ENCODE data around the gene GLT1D1. TPM values are rescaled to one million over a fixed set of nuclear protein-coding genes. Genes with fewer than 3 reads are reported as not detected.

GLT1D1 gene
- polyA plus RNA-seq, 3 donors = 40.6 to 55.6 (median 53.3) TPM

GRCh38 chr12:128995619-128996018 is 142.3 kb downstream of the GLT1D1 start:
- H3K27me3 Mint-ChIP-seq (ENCODE audit: low read depth in 3 of 3) = peaks cover 0 to 1% (median 1%) of the 10 kb centered on the region in 3 donors
- no peaks in the 10 kb centered on the region for H3K36me3 ChIP-seq (replicated peaks in 1 of 2; ENCODE audit: control insufficient read depth in 1 of 2, insufficient read depth in 2 of 2, low read length in 2 of 2)
- H3K9me3 Mint-ChIP-seq = peaks cover 5 to 25% (median 15%) of the 10 kb centered on the region in 7 donors
- no peak overlapping the region for H3K4me2 ChIP-seq (replicated peaks; ENCODE audit: extremely low read depth, low read length, poor library complexity, severe bottlenecking)
- H3K4me3 ChIP-seq (replicated peaks in 1 of 3; ENCODE audit: low read depth in 2 of 3, low read length in 3 of 3) = no peak overlapping the region
- 96% methylated on average over 4 of the region's 8 CpGs for WGBS (ENCODE audit: insufficient coverage)
- no peaks in the 10 kb centered on the region for H3K79me2 ChIP-seq (ENCODE audit: insufficient read depth, low read length)
- no peaks in the 10 kb centered on the region for H3K27me3 ChIP-seq (ENCODE audit: control insufficient read depth in 2 of 2, insufficient read depth in 2 of 2, low read length in 2 of 2)
- no peaks in the 10 kb centered on the region for H3K36me3 Mint-ChIP-seq
- intact Hi-C loops (cut with micrococcal nuclease) = no loop called here
- H3K4me3 Mint-ChIP-seq = no peak overlapping the region
- no peak for DNase-seq
- no peak overlapping the region for H2AFZ ChIP-seq (ENCODE audit: insufficient read depth, low read depth, low read length, poor library complexity, severe bottlenecking)
- H3K9me3 ChIP-seq (replicated peaks in 1 of 2; ENCODE audit: control insufficient read depth in 1 of 2, insufficient read depth in 1 of 2, low read length in 2 of 2) = peaks cover 0 to 14% of the 10 kb centered on the region in 2 donors
- no peak overlapping the region for H3K27ac Mint-ChIP-seq
- no peaks in the 10 kb centered on the region for H4K20me1 ChIP-seq (ENCODE audit: insufficient read depth, low read length)
- H3K9ac ChIP-seq (ENCODE audit: insufficient read depth, low read length, poor library complexity, severe bottlenecking) = no peak overlapping the region
- H3K27ac ChIP-seq (ENCODE audit: low read depth in 1 of 2, low read length in 2 of 2) = no peak overlapping the region
- TF ChIP-seq CTCF (IDR thresholded peaks at IDR 0.05) = no peak
- no peaks in the 10 kb centered on the region for H3K4me1 ChIP-seq (ENCODE audit: control insufficient read depth in 1 of 2, insufficient read depth in 2 of 2, low read length in 2 of 2)
- H3K4me1 Mint-ChIP-seq = no peaks in the 10 kb centered on the region

- intact Hi-C loops (cut with micrococcal nuclease) = no loop called here
- no peaks in the 10 kb centered on the region for H3K4me1 Mint-ChIP-seq
- no peaks in the 10 kb centered on the region for H3K36me3 Mint-ChIP-seq
- no peaks in the 10 kb centered on the region for H3K27me3 ChIP-seq (ENCODE audit: control insufficient read depth in 2 of 2, insufficient read depth in 2 of 2, low read length in 2 of 2)
- H3K27me3 Mint-ChIP-seq (ENCODE audit: low read depth in 3 of 3) = peaks cover 0 to 1% (median 0%) of the 10 kb centered on the region in 3 donors
- H3K27ac Mint-ChIP-seq = no peak overlapping the region
- no peaks in the 10 kb centered on the region for H3K36me3 ChIP-seq (replicated peaks in 1 of 2; ENCODE audit: control insufficient read depth in 1 of 2, insufficient read depth in 2 of 2, low read length in 2 of 2)
- H4K20me1 ChIP-seq (ENCODE audit: insufficient read depth, low read length) = no peaks in the 10 kb centered on the region
- peaks cover 7 to 24% (median 13%) of the 10 kb centered on the region in 7 donors for H3K9me3 Mint-ChIP-seq
- no peak for TF ChIP-seq CTCF (IDR thresholded peaks at IDR 0.05)
- H2AFZ ChIP-seq (ENCODE audit: insufficient read depth, low read depth, low read length, poor library complexity, severe bottlenecking) = no peak overlapping the region
- DNase-seq = no peak
- H3K27ac ChIP-seq (ENCODE audit: low read depth in 1 of 2, low read length in 2 of 2) = no peak overlapping the region
- peaks cover 0 to 9% of the 10 kb centered on the region in 2 donors for H3K9me3 ChIP-seq (replicated peaks in 1 of 2; ENCODE audit: control insufficient read depth in 1 of 2, insufficient read depth in 1 of 2, low read length in 2 of 2)
- no peaks in the 10 kb centered on the region for H3K79me2 ChIP-seq (ENCODE audit: insufficient read depth, low read length)
- H3K4me3 Mint-ChIP-seq = no peak overlapping the region
- no peaks in the 10 kb centered on the region for H3K4me1 ChIP-seq (ENCODE audit: control insufficient read depth in 1 of 2, insufficient read depth in 2 of 2, low read length in 2 of 2)
- WGBS (ENCODE audit: insufficient coverage) = 96% methylated on average over 5 of the region's 6 CpGs
- H3K4me2 ChIP-seq (replicated peaks; ENCODE audit: extremely low read depth, low read length, poor library complexity, severe bottlenecking) = no peak overlapping the region
- H3K4me3 ChIP-seq (replicated peaks in 1 of 3; ENCODE audit: low read depth in 2 of 3, low read length in 3 of 3) = no peak overlapping the region
- H3K9ac ChIP-seq (ENCODE audit: insufficient read depth, low read length, poor library complexity, severe bottlenecking) = no peak overlapping the region
Observed at GRCh38 chr12:129001826-129002225, 148.5 kb downstream of the GLT1D1 start.

Measured in CD14-positive monocyte (primary cell).